Fibroblast of gingiva (primary cell): ENCODE results near the gene DOCK2.
"Not testable (repeated sequence)": the region's sequence is repeated elsewhere in the genome, so short reads cannot be mapped to it uniquely, and the experiment has no call there.

ENCODE experiments used
- DNase-seq: peaks from one replicate; pipeline ENCODE4 v3.0.0-alpha.2; 2011; ENCODE audit warnings: low read depth

DOCK2 gene

GRCh38 chr5:169756071-169756765, 119.1 kb downstream of the DOCK2 start:
- no peak for DNase-seq

GRCh38 chr5:169757016-169757415, 119.9 kb downstream of the DOCK2 start:
- DNase-seq = no peak

GRCh38 chr5:169758886-169759285, 121.8 kb downstream of the DOCK2 start:
- no peak for DNase-seq

- no peak for DNase-seq
Observed at GRCh38 chr5:169760229-169760628, 123.2 kb downstream of the DOCK2 start.

- DNase-seq = no peak
Observed at GRCh38 chr5:169762338-169763095, 125.4 kb downstream of the DOCK2 start.

- no peak for DNase-seq
Observed at GRCh38 chr5:169763376-169764017, 126.4 kb downstream of the DOCK2 start.

GRCh38 chr5:169764018-169764378, 126.9 kb downstream of the DOCK2 start:
- no peak for DNase-seq

- no peak for DNase-seq
Observed at GRCh38 chr5:169765176-169765996, 128.3 kb downstream of the DOCK2 start.

- not testable (repeated sequence) for DNase-seq
Observed at GRCh38 chr5:169766943-169767342, 129.9 kb downstream of the DOCK2 start.

GRCh38 chr5:169767938-169768337, 130.9 kb downstream of the DOCK2 start:
- no peak for DNase-seq

GRCh38 chr5:169768416-169768815, 131.3 kb downstream of the DOCK2 start:
- no peak for DNase-seq

GRCh38 chr5:169770109-169770508, 133.0 kb downstream of the DOCK2 start:
- DNase-seq = no peak

- DNase-seq = no peak
Observed at GRCh38 chr5:169772256-169772655, 135.2 kb downstream of the DOCK2 start.

GRCh38 chr5:169772688-169773087, 135.6 kb downstream of the DOCK2 start:
- no peak for DNase-seq

GRCh38 chr5:169777159-169777558, 140.1 kb downstream of the DOCK2 start:
- DNase-seq = no peak

GRCh38 chr5:169778622-169779596, 141.8 kb downstream of the DOCK2 start:
- DNase-seq = no peak

- DNase-seq = no peak
Observed at GRCh38 chr5:169781420-169782345, 144.6 kb downstream of the DOCK2 start.

GRCh38 chr5:169785771-169786618, 148.9 kb downstream of the DOCK2 start:
- no peak for DNase-seq

- DNase-seq = peak; percentile 86
Observed at GRCh38 chr5:169788168-169788567, 151.1 kb downstream of the DOCK2 start.
